GM18867 (cell line): ENCODE measurements around the gene TAS2R1.
"Not testable (repeated sequence)": the region's sequence is repeated elsewhere in the genome, so short reads cannot be mapped to it uniquely, and the experiment has no call there.

Experiments
- ATAC-seq: cut with Tn5 transposase; IDR thresholded peaks from one replicate; pipeline ENCODE4 v1.9.1; 2021; ENCODE audit warnings: mild to moderate bottlenecking, moderate library complexity; ENCODE audit not compliant: unreplicated experiment

TAS2R1 gene

GRCh38 chr5:9623661-9624060, 6.5 kb downstream of the TAS2R1 start:
- no peak for ATAC-seq

GRCh38 chr5:9622971-9623421, 7.2 kb downstream of the TAS2R1 start:
- no peak for ATAC-seq

GRCh38 chr5:9621379-9621903, 8.7 kb downstream of the TAS2R1 start:
- ATAC-seq: no peak

- ATAC-seq: no peak
Measured at GRCh38 chr5:9619331-9620092, 10.6 kb downstream of the TAS2R1 start.

- ATAC-seq: no peak
Measured at GRCh38 chr5:9617739-9618504, 12.2 kb downstream of the TAS2R1 start.

GRCh38 chr5:9617221-9617620, 12.9 kb downstream of the TAS2R1 start:
- no peak for ATAC-seq

- no peak for ATAC-seq
Measured at GRCh38 chr5:9615331-9615730, 14.8 kb downstream of the TAS2R1 start.

- no peak for ATAC-seq
Measured at GRCh38 chr5:9613360-9613759, 16.8 kb downstream of the TAS2R1 start.

- ATAC-seq: no peak
Measured at GRCh38 chr5:9610969-9611368, 19.2 kb downstream of the TAS2R1 start.

- ATAC-seq: no peak
Measured at GRCh38 chr5:9610364-9610763, 19.8 kb downstream of the TAS2R1 start.

GRCh38 chr5:9608093-9608492, 22.1 kb downstream of the TAS2R1 start:
- no peak for ATAC-seq

GRCh38 chr5:9605041-9605838, 24.9 kb downstream of the TAS2R1 start:
- ATAC-seq: no peak

- no peak for ATAC-seq
Measured at GRCh38 chr5:9604416-9604815, 25.7 kb downstream of the TAS2R1 start.

- ATAC-seq: no peak
Measured at GRCh38 chr5:9601055-9601739, 29.0 kb downstream of the TAS2R1 start.

- ATAC-seq: no peak
Measured at GRCh38 chr5:9599391-9599790, 30.8 kb downstream of the TAS2R1 start.

- ATAC-seq: not testable (repeated sequence)
Measured at GRCh38 chr5:9598329-9598728, 31.8 kb downstream of the TAS2R1 start.

GRCh38 chr5:9597322-9597721, 32.8 kb downstream of the TAS2R1 start:
- not testable (repeated sequence) for ATAC-seq

- ATAC-seq: no peak
Measured at GRCh38 chr5:9596824-9597223, 33.3 kb downstream of the TAS2R1 start.

- ATAC-seq: no peak
Measured at GRCh38 chr5:9596171-9596780, 33.9 kb downstream of the TAS2R1 start.

GRCh38 chr5:9594913-9595312, 35.2 kb downstream of the TAS2R1 start:
- no peak for ATAC-seq
